Brain microvascular endothelial cell (primary cell): ENCODE measurements around the gene BRD3OS.

Experiments
- DNase-seq: peaks from one replicate; pipeline ENCODE4 v3.0.0-alpha.2; 2020
- H3K27ac ChIP-seq: fragments of 250-450 bp; sonication (Bioruptor Pico); 2 replicates; pipeline ENCODE4 v1.5.1; 2020; ENCODE audit warnings: mild to moderate bottlenecking, moderate library complexity
- H3K27me3 ChIP-seq: fragments of 250-450 bp; sonication (Bioruptor Pico); replicated peaks from 2 replicates; pipeline ENCODE4 v1.5.1; 2020; ENCODE audit warnings: mild to moderate bottlenecking
- H3K36me3 ChIP-seq: fragments of 250-450 bp; sonication (Bioruptor Pico); replicated peaks from 2 replicates; pipeline ENCODE4 v1.5.1; 2020; ENCODE audit warnings: mild to moderate bottlenecking
- H3K4me3 ChIP-seq: 2 replicates; pipeline ENCODE4 v1.5.1; 2011; ENCODE audit warnings: low read depth, mild to moderate bottlenecking, control low read depth, low read length, moderate library complexity
- in situ Hi-C: cut with HindIII; loops from 2 replicates; pipeline ENCODE4 v1.10.0; 2017; ENCODE audit warnings: low sequenced_read_pairs, low pct_ligation_motif_present
- TF ChIP-seq, protein P1 (sequence below): IDR thresholded peaks from 2 replicates; pipeline ENCODE4 v1.5.1; 2011; ENCODE audit warnings: low read depth, mild to moderate bottlenecking, moderate library complexity, low read length, control low read depth, inconsistent platforms; ENCODE audit errors: missing control alignments

Gene BRD3OS

GRCh38 chr9:134025606-134026541 lies 593 bp downstream of the BRD3OS start:
- no peak overlapping the region for H3K27ac ChIP-seq
- in situ Hi-C loops, result no loop called here
- no peaks in the 10 kb centered on the region for H3K27me3 ChIP-seq
- TF ChIP-seq, protein P1, sequence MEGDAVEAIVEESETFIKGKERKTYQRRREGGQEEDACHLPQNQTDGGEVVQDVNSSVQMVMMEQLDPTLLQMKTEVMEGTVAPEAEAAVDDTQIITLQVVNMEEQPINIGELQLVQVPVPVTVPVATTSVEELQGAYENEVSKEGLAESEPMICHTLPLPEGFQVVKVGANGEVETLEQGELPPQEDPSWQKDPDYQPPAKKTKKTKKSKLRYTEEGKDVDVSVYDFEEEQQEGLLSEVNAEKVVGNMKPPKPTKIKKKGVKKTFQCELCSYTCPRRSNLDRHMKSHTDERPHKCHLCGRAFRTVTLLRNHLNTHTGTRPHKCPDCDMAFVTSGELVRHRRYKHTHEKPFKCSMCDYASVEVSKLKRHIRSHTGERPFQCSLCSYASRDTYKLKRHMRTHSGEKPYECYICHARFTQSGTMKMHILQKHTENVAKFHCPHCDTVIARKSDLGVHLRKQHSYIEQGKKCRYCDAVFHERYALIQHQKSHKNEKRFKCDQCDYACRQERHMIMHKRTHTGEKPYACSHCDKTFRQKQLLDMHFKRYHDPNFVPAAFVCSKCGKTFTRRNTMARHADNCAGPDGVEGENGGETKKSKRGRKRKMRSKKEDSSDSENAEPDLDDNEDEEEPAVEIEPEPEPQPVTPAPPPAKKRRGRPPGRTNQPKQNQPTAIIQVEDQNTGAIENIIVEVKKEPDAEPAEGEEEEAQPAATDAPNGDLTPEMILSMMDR, result peak; percentile 52
- H3K36me3 ChIP-seq, result peaks cover 8% of the 10 kb centered on the region
- DNase-seq, result peak; percentile 14
- peak overlapping the region; percentile 80 for H3K4me3 ChIP-seq

- DNase-seq, result no peak
- peaks cover 13% of the 10 kb centered on the region for H3K36me3 ChIP-seq
- no peaks in the 10 kb centered on the region for H3K27me3 ChIP-seq
- in situ Hi-C loops, result no loop called here
- no peak overlapping the region for H3K27ac ChIP-seq
- no peak overlapping the region for H3K4me3 ChIP-seq
- TF ChIP-seq, protein P1, result no peak
Observed at GRCh38 chr9:134026581-134026980, 1.3 kb downstream of the BRD3OS start.

DNA sequence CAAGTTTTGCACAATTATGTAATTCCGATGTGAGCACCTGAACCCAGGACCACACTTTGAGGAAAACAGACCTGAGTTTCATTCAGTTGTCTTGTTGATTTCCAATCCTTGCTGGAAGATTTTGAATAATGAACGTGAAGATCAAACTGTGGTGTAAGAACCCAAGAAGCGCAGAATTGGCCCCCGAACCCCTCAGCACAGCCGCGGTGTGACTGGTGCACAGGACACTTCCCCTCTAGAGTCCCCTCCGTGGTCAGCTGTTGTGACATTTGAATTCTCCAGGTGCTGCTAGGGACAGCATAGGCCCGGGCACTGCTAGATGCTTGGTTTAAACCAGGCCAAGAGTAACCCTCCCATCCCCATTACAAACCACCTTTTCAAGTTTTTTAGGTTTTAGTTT lies 1.7 kb downstream of the BRD3OS start:
- DNase-seq, result no peak
- peaks cover 17% of the 10 kb centered on the region for H3K36me3 ChIP-seq

DNA sequence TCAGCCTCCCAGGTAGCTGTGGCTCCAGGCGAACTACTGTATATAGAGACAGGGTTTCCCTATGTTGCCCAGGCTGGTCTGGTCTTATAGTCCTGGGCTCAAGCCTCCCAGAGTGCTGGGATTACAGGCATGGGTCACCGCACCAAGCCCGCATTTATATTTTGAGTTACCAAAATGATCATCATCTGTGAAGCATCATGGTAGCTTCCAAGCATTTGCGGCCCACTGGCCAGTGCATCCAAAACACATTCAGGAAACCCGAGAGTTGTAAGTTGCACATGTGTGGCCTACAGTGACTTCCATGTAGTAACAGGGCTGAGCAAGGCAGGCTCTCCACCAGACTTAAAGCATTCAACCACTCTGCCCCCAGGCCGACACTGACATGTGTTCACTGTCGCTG lies 2.3 kb downstream of the BRD3OS start:
- no peak for DNase-seq
- no peaks in the 10 kb centered on the region for H3K27me3 ChIP-seq
- TF ChIP-seq, protein P1, result no peak
- in situ Hi-C loops, result no loop called here
- H3K4me3 ChIP-seq, result no peak overlapping the region
- no peak overlapping the region for H3K27ac ChIP-seq
- peaks cover 17% of the 10 kb centered on the region for H3K36me3 ChIP-seq

More for the DNA sequence above, 1.7 kb downstream of the BRD3OS start:
- Histone ChIP-seq H3K27me3 (no peaks in the 10 kb centered on the region), H3K4me3 (no peak overlapping the region), H3K27ac (no peak overlapping the region)
- in situ Hi-C loops, result no loop called here
- TF ChIP-seq, protein P1, result no peak

GRCh38 chr9:134028076-134028475 lies 2.8 kb downstream of the BRD3OS start:
- Histone ChIP-seq H3K36me3 (peaks cover 20% of the 10 kb centered on the region), H3K27me3 (no peaks in the 10 kb centered on the region), H3K27ac (no peak overlapping the region), H3K4me3 (no peak overlapping the region)
- in situ Hi-C loops, result no loop called here
- TF ChIP-seq, protein P1, result no peak
- DNase-seq, result no peak
